Posterior vena cava (tissue), 2 donors: ENCODE data around the gene DLK1. TPM values are rescaled to one million over a fixed set of nuclear protein-coding genes. Genes with fewer than 3 reads are reported as not detected.

ENCODE experiments used
- DNase-seq: peaks from one replicate; pipeline ENCODE4 v3.0.0-alpha.2; 2020; ENCODE audit warnings: low spot score
- intact Hi-C, 2 donors: fragments of 100-400 bp; cut with DNase I; formaldehyde crosslinking; loops; one replicate each; pipeline versions ENCODE4 v1.14.1 to v1.14.2; 2022 to 2023
- total RNA-seq, 2 donors: library from RNA; stranded (reverse); fragmentation: NEBNext Ultra II Directional; extraction: Animal tissue kit (Norgen Biotek cat#: 25700); gene quantifications; one replicate each; pipeline ENCODE4 v1.2.1, GENCODE V29; 2021
- donor health status: DM: yes; HTN: yes; CAD: no.
- donor health status: DM: yes; HTN: yes; CAD: no.

Gene DLK1
- total RNA-seq, 2 donors from 2014 or later: not detected

- DNase-seq: peak; percentile 30
- intact Hi-C loops: no loop called here
These were observed 21.0 kb downstream of the DLK1 start for GRCh38 chr14:100747736-100748135.

- peak; percentile 22 for DNase-seq
- intact Hi-C loops: no loop called here
These were observed 21.7 kb downstream of the DLK1 start for GRCh38 chr14:100748403-100748802.

- intact Hi-C loops: no loop called here
- DNase-seq: peak; percentile 17
These were observed 22.3 kb downstream of the DLK1 start for GRCh38 chr14:100748944-100749343.

- intact Hi-C loops: no loop called here
- DNase-seq: peak; percentile 53
These were observed 23.4 kb downstream of the DLK1 start for GRCh38 chr14:100749967-100750597.

GRCh38 chr14:100750762-100751699, 24.3 kb downstream of the DLK1 start:
- DNase-seq: peak; percentile 75
- intact Hi-C loops: no loop called here

GRCh38 chr14:100754020-100754419, 27.3 kb downstream of the DLK1 start:
- intact Hi-C loops: no loop called here

GRCh38 chr14:100755649-100756048, 29.0 kb downstream of the DLK1 start:
- intact Hi-C loops: no loop called here
- DNase-seq: no peak

More at GRCh38 chr14:100754020-100754419, 27.3 kb downstream of the DLK1 start:
- peak; percentile 20 for DNase-seq

- intact Hi-C loops: no loop called here
These were observed 34.8 kb downstream of the DLK1 start for GRCh38 chr14:100761481-100761880.

GRCh38 chr14:100762089-100762515, 35.4 kb downstream of the DLK1 start:
- intact Hi-C loops: no loop called here
- DNase-seq: no peak

More at GRCh38 chr14:100761481-100761880, 34.8 kb downstream of the DLK1 start:
- DNase-seq: no peak

GRCh38 chr14:100762901-100763300, 36.2 kb downstream of the DLK1 start:
- DNase-seq: peak; percentile 25
- intact Hi-C loops: no loop called here

- DNase-seq: peak; percentile 60
- intact Hi-C loops: no loop called here
These were observed 37.9 kb downstream of the DLK1 start for GRCh38 chr14:100764471-100765115.

- intact Hi-C loops: no loop called here
- peak; percentile 63 for DNase-seq
These were observed 38.6 kb downstream of the DLK1 start for GRCh38 chr14:100765296-100765695.

- peak; percentile 36 for DNase-seq
- intact Hi-C loops: no loop called here
These were observed 39.3 kb downstream of the DLK1 start for GRCh38 chr14:100765991-100766390.

GRCh38 chr14:100767003-100767787, 40.5 kb downstream of the DLK1 start:
- intact Hi-C loops: no loop called here
- DNase-seq: peak; percentile 24

GRCh38 chr14:100767788-100768536, 41.3 kb downstream of the DLK1 start:
- intact Hi-C loops: no loop called here
- DNase-seq: peak; percentile 50

- peak; percentile 76 for DNase-seq
These were observed 42.6 kb downstream of the DLK1 start for GRCh38 chr14:100769035-100769939.

GRCh38 chr14:100770046-100770445, 43.4 kb downstream of the DLK1 start:
- no peak for DNase-seq
- intact Hi-C loops: no loop called here

More at GRCh38 chr14:100769035-100769939, 42.6 kb downstream of the DLK1 start:
- intact Hi-C loops: no loop called here
